ENCODE measurements around the gene GPR142. TPM values are rescaled to one million over a fixed set of nuclear protein-coding genes. Genes with fewer than 3 reads are reported as not detected.

GPR142 gene
- total RNA-seq, 8 experiments from 2014 or later, result 0.17 to 0.38 TPM; not detected in 6

- in situ Hi-C loops (cut with MboI; ENCODE audit: low pct_unique_long_range_greater_than_20kb in 2 of 9, low sequenced_read_pairs in 9 of 9, unreplicated experiment in 9 of 9), result no loop called here
- Histone ChIP-seq H3K4me1 (replicated peaks in 1 of 2) (peaks cover 9 to 27% of the 10 kb centered on the region in 2 donors), H3K27ac (no peak overlapping the region), H3K4me3 (no peak overlapping the region)
- WGBS, 10 experiments, result 22 to 60% (median 54%) methylated on average over 1 to 4 of the region's 5 CpGs; no CpG with 5 or more reads in 6 of the 10 experiments
- no peak for ATAC-seq (replicated peaks in 6 of 8)
These were observed 31.7 kb upstream of the GPR142 start for GRCh38 chr17:74335529-74336062.

DNA sequence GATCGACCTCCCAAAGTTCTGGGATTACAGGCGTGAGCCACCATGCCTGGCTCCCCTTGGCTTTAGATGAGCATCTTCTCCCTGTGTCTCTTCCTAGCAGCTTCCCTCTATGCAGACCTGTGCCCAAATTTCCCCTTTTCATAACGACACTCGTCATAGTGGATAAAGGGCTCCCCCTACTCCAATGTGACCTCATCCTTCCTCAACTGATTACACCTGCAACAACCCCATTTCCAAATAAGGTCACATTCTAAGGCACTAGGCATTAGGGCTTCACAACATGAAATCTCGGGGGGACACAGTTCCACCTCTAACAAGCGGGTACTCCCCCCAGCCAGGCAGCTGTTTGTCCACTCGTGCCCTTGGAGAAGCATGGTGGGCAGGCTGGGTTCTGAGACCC lies 31.0 kb upstream of the GPR142 start:
- 9 to 96% (median 69%) methylated on average over 3 to 6 of the region's 7 CpGs; no CpG with 5 or more reads in 4 of the 10 experiments for WGBS, 10 experiments
- Histone ChIP-seq H3K27ac (no peak overlapping the region), H3K4me3 (no peak overlapping the region), H3K4me1 (replicated peaks in 1 of 2) (peaks cover 9 to 29% of the 10 kb centered on the region in 2 donors)
- no peak for ATAC-seq (replicated peaks in 6 of 8)
- in situ Hi-C loops (cut with MboI; ENCODE audit: low pct_unique_long_range_greater_than_20kb in 2 of 9, low sequenced_read_pairs in 9 of 9, unreplicated experiment in 9 of 9), result no loop called here

GRCh38 chr17:74337834-74338500 lies 29.3 kb upstream of the GPR142 start:
- Histone ChIP-seq H3K4me1 (replicated peaks in 1 of 2) (peaks cover 2 to 19% of the 10 kb centered on the region in 2 donors), H3K4me3 (no peak overlapping the region), H3K27ac (no peak overlapping the region)
- no peak for ATAC-seq (replicated peaks in 6 of 8)
- WGBS, 10 experiments, result 44 to 81% (median 74%) methylated on average over 1 to 4 of the region's 12 CpGs; no CpG with 5 or more reads in 5 of the 10 experiments
- in situ Hi-C loops (cut with MboI; ENCODE audit: low pct_unique_long_range_greater_than_20kb in 2 of 9, low sequenced_read_pairs in 9 of 9, unreplicated experiment in 9 of 9), result no loop called here

DNA sequence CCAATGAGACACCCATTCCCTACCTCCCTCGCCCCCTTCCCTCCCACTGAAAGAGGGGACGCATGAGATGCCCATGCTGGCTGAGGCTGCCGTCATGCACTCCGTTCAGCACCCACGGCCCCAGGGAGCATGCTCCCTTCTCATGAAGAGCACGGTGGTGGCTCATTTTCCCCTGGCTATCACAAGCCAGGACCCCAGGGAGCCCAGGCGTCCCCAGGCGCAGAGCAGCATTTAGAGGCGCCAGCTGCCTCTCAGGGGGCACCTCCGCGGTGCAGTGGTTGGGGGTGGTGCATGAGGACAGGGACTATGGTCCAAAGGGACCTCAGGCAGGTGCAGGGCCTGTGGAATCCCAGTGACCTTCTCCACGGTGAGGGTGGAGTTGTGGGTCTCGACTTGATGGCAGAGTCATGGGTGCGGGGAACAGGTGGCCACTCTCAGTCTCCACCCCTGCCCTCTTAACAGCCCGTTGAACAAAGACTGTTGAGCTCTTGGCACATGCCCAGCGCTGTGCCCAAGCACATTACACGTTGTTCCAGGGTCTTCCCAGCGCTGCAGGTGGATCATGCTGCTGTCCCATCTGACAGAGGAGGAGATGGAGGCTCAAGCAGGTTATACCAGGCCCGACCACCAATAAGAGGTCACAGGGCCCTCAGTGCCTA lies 27.6 kb upstream of the GPR142 start:
- Histone ChIP-seq H3K4me3 (no peak overlapping the region), H3K4me1 (replicated peaks in 1 of 2) (peaks cover 7 to 25% of the 10 kb centered on the region in 2 donors), H3K27ac (no peak overlapping the region)
- in situ Hi-C loops (cut with MboI; ENCODE audit: low pct_unique_long_range_greater_than_20kb in 2 of 9, low sequenced_read_pairs in 9 of 9, unreplicated experiment in 9 of 9), result no loop called here
- no peak for ATAC-seq (replicated peaks in 6 of 8)
- 0 to 100% (median 72%) methylated on average over 1 to 4 of the region's 19 CpGs; no CpG with 5 or more reads in 2 of the 10 experiments for WGBS, 10 experiments

DNA sequence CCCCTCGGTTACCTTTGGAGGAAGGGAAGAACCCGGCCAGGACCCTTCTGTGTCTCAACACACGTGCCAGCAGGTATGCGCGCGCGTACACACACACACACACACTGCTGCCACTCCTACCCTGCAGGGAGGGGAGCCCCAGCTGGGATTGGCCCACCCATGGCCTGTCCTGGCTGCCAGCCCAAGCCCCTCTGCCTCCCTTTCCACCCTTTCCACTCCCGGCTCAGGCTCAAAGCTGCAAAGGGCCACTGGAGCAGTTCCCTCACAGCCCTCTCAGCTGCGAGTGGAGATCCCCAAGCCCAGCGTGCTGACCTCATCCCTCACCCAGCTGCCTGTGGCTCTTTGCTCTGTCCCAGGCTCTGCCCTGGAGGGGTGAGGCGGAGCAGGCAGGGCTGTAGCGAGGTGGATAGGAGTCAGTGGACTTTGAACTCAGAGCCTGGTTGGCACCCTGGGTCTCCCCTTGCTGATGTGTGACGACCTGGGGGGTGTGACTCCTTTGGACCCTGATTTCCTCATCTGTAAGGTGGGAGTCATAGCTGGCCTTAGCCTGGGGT lies 26.8 kb upstream of the GPR142 start:
- in situ Hi-C loops (cut with MboI; ENCODE audit: low pct_unique_long_range_greater_than_20kb in 2 of 9, low sequenced_read_pairs in 9 of 9, unreplicated experiment in 9 of 9), result no loop called here
- ATAC-seq (replicated peaks in 6 of 8), result peak; percentile 25 to 89 (median 78)

GRCh38 chr17:74342224-74342623 lies 25.1 kb upstream of the GPR142 start:
- WGBS, 10 experiments, result 0 to 100% (median 70%) methylated on average over 1 to 2 of the region's 10 CpGs; no CpG with 5 or more reads in 6 of the 10 experiments
- H3K4me3 ChIP-seq, result no peak overlapping the region
- H3K27ac ChIP-seq, result no peak overlapping the region
- peaks cover 8 to 35% of the 10 kb centered on the region in 2 donors for H3K4me1 ChIP-seq (replicated peaks in 1 of 2)
- no peak for ATAC-seq (replicated peaks in 6 of 8)
- in situ Hi-C loops (cut with MboI; ENCODE audit: low pct_unique_long_range_greater_than_20kb in 2 of 9, low sequenced_read_pairs in 9 of 9, unreplicated experiment in 9 of 9), result no loop called here

More for the DNA sequence above, 26.8 kb upstream of the GPR142 start:
- WGBS, 10 experiments, result 28 to 80% (median 50%) methylated on average over 1 to 5 of the region's 13 CpGs; no CpG with 5 or more reads in 6 of the 10 experiments
- Histone ChIP-seq H3K4me3 (no peak overlapping the region), H3K27ac (no peak overlapping the region), H3K4me1 (replicated peaks in 1 of 2) (peaks cover 8 to 34% of the 10 kb centered on the region in 2 donors)

- WGBS, 10 experiments, result 20 to 100% (median 72%) methylated on average over 1 to 5 of the region's 8 CpGs; no CpG with 5 or more reads in 5 of the 10 experiments
These were observed 24.2 kb upstream of the GPR142 start for GRCh38 chr17:74343121-74343520.

GRCh38 chr17:74343526-74344284 lies 23.6 kb upstream of the GPR142 start:
- Histone ChIP-seq H3K4me3 (no peak overlapping the region), H3K27ac (no peak overlapping the region), H3K4me1 (replicated peaks in 1 of 2) (peaks cover 8 to 33% of the 10 kb centered on the region in 2 donors)
- WGBS, 10 experiments, result 0% methylated on average over 1 of the region's 9 CpGs; no CpG with 5 or more reads in 8 of the 10 experiments
- ATAC-seq (replicated peaks in 6 of 8), result no peak
- in situ Hi-C loops (cut with MboI; ENCODE audit: low pct_unique_long_range_greater_than_20kb in 2 of 9, low sequenced_read_pairs in 9 of 9, unreplicated experiment in 9 of 9), result no loop called here

More at GRCh38 chr17:74343121-74343520, 24.2 kb upstream of the GPR142 start:
- H3K4me1 ChIP-seq (replicated peaks in 1 of 2), result peaks cover 8 to 34% of the 10 kb centered on the region in 2 donors
- no peak for ATAC-seq (replicated peaks in 6 of 8)
- H3K27ac ChIP-seq, result no peak overlapping the region
- no peak overlapping the region for H3K4me3 ChIP-seq
- in situ Hi-C loops (cut with MboI; ENCODE audit: low pct_unique_long_range_greater_than_20kb in 2 of 9, low sequenced_read_pairs in 9 of 9, unreplicated experiment in 9 of 9), result no loop called here

GRCh38 chr17:74344658-74345057 lies 22.6 kb upstream of the GPR142 start:
- H3K27ac ChIP-seq, result no peak overlapping the region
- peak in 1 of 8 experiments; percentile 17 for ATAC-seq (replicated peaks in 6 of 8)
- no peak overlapping the region for H3K4me3 ChIP-seq
- in situ Hi-C loops (cut with MboI; ENCODE audit: low pct_unique_long_range_greater_than_20kb in 2 of 9, low sequenced_read_pairs in 9 of 9, unreplicated experiment in 9 of 9), result no loop called here
- H3K4me1 ChIP-seq (replicated peaks in 1 of 2), result peaks cover 8 to 33% of the 10 kb centered on the region in 2 donors
- WGBS, 10 experiments, result 75 to 77% methylated on average over 4 to 6 of the region's 21 CpGs; no CpG with 5 or more reads in 8 of the 10 experiments

DNA sequence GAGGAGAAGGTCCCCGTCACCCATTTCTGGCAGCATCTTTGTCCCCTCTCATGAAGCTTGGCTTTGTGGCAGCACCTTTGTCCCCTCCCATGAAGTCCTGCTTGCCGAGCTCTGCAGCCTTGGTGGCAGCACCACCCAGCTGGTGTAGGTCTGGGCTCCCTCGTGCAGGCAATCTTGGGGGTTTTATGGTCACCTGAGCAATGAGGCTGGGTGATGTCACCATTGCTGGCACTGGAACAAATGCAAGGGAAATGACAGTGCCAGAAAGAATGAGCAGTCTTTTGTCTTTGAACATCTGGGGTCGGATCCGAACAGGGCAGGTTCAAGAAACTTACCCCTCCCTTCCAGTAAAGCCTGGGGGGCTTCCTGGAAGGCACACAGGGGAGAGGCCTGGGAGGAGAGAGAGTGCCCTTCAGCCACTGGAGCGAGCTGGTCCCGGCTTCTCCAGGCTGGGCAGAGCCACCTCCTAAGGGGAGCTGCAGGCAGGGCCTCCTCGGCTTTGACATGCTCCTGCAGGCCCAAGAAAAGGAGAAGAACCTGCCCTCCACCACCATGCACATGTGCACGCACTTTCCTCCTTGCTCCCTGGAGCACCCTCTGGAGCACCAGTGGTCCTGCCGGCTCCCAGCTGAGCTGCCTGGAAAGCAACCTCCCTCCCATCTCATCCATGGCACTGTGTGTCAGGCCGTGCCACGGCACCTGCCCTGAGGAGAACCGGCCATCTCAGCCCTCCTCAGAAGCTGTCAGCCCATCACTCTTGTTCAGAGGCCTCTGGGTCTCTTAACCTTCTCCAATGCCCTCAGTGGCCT lies 21.7 kb upstream of the GPR142 start:
- no peak overlapping the region for H3K27ac ChIP-seq
- peaks cover 8 to 25% of the 10 kb centered on the region in 2 donors for H3K4me1 ChIP-seq (replicated peaks in 1 of 2)
- WGBS, 10 experiments, result 0 to 100% (median 83%) methylated on average over 1 to 7 of the region's 13 CpGs; no CpG with 5 or more reads in 3 of the 10 experiments
- ATAC-seq (replicated peaks in 6 of 8), result peak in 5 of 8 experiments; percentile 13 to 47 (median 31)
- in situ Hi-C loops (cut with MboI; ENCODE audit: low pct_unique_long_range_greater_than_20kb in 2 of 9, low sequenced_read_pairs in 9 of 9, unreplicated experiment in 9 of 9), result no loop called here
- no peak overlapping the region for H3K4me3 ChIP-seq

DNA sequence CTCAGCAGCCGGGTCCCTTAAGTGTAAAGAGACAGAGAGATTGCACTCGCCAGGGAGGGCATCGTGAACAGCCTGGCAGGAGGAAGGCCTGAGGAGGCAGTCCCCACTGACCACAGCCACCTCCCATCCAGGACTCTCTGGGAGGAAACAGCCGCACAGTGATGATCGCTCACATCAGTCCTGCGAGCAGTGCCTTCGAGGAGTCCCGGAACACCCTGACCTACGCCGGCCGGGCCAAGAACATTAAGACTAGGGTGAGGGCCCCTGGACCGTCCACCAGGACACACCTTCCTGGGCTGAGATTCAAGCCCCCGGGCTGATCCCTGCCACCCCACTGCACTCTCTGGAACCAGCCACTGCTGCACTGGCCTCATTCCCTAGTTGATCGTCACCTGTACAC lies 19.7 kb upstream of the GPR142 start:
- no peak for ATAC-seq (replicated peaks in 6 of 8)
- no peak overlapping the region for H3K27ac ChIP-seq
- 42 to 100% (median 83%) methylated on average over 1 to 8 of the region's 14 CpGs; no CpG with 5 or more reads in 5 of the 10 experiments for WGBS, 10 experiments
- no peak overlapping the region for H3K4me3 ChIP-seq
- peaks cover 12 to 29% of the 10 kb centered on the region in 2 donors for H3K4me1 ChIP-seq (replicated peaks in 1 of 2)
- in situ Hi-C loops (cut with MboI; ENCODE audit: low pct_unique_long_range_greater_than_20kb in 2 of 9, low sequenced_read_pairs in 9 of 9, unreplicated experiment in 9 of 9), result no loop called here

DNA sequence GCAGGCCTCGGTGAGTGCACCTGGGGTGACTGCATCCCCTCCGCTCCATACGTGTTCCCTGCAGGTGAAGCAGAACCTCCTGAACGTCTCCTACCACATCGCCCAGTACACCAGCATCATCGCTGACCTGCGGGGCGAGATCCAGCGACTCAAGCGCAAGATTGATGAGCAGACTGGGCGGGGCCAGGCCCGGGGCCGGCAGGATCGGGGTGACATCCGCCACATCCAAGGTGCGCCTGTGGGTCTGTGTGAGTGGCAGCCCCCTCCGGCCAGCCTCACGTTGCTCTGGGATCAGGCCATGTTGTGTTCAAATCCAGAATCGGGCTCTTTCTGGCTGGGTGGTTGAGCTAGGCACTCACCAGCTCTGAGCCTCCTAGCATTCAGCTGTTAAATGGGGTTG lies 18.2 kb upstream of the GPR142 start:
- Histone ChIP-seq H3K4me1 (replicated peaks in 1 of 2) (peaks cover 20 to 25% of the 10 kb centered on the region in 2 donors), H3K27ac (no peak overlapping the region), H3K4me3 (no peak overlapping the region)
- in situ Hi-C loops (cut with MboI; ENCODE audit: low pct_unique_long_range_greater_than_20kb in 2 of 9, low sequenced_read_pairs in 9 of 9, unreplicated experiment in 9 of 9), result no loop called here
- ATAC-seq (replicated peaks in 6 of 8), result no peak
- WGBS, 10 experiments, result 12 to 77% (median 64%) methylated on average over 2 to 19 of the region's 19 CpGs; no CpG with 5 or more reads in 6 of the 10 experiments

All from motor neuron (in vitro differentiated cells).